Thymus (tissue), 14 donors: ENCODE measurements around the gene TRAPPC2. TPM values are rescaled to one million over a fixed set of nuclear protein-coding genes. Genes with fewer than 3 reads are reported as not detected.

Experiments
- DNase-seq, 9 donors: peaks; one replicate each; pipeline ENCODE4 v3.0.0-alpha.2; 2013; ENCODE audit warnings: low spot score in 9 of 9, low read depth in 6 of 9, missing footprints in 1 of 9
- H3K27ac ChIP-seq, 2 donors: one replicate each; pipeline ENCODE4 v1.5.1; 2013; ENCODE audit warnings: control low read depth in 1 of 2, low read depth in 1 of 2, low read length in 1 of 2, mild to moderate bottlenecking in 1 of 2, moderate library complexity in 1 of 2
- H3K27me3 ChIP-seq, 2 donors: one replicate each; pipeline ENCODE4 v1.5.1; 2013; ENCODE audit warnings: low read length in 1 of 2; ENCODE audit not compliant: control insufficient read depth in 2 of 2, insufficient read depth in 1 of 2
- H3K36me3 ChIP-seq, 2 donors: one replicate each; pipeline ENCODE4 v1.5.1; 2013; ENCODE audit warnings: low read length in 1 of 2, mild to moderate bottlenecking in 1 of 2, moderate library complexity in 1 of 2; ENCODE audit not compliant: control insufficient read depth in 2 of 2, insufficient read depth in 2 of 2
- H3K4me1 ChIP-seq, 2 donors: one replicate each; pipeline ENCODE4 v1.5.1; 2013; ENCODE audit warnings: low read length in 2 of 2; ENCODE audit not compliant: control insufficient read depth in 2 of 2, insufficient read depth in 2 of 2
- H3K4me3 ChIP-seq, 2 donors: one replicate each; pipeline ENCODE4 v1.5.1; 2013; ENCODE audit warnings: low read length in 2 of 2, control low read depth in 1 of 2, mild to moderate bottlenecking in 1 of 2
- H3K9me3 ChIP-seq, 2 donors: one replicate each; pipeline ENCODE4 v1.5.1; 2013; ENCODE audit warnings: low read length in 1 of 2, mild to moderate bottlenecking in 1 of 2; ENCODE audit not compliant: control insufficient read depth in 2 of 2, insufficient read depth in 1 of 2
- WGBS: extraction: QIAGEN DNeasy Blood & Tissue Kit; methylation state at CpG from one replicate; pipeline ENCODE4 v1.1.7; 2013; 5-methylcytosine and 5-hydroxymethylcytosine counted together
- long read RNA-seq, 10 donors: transcript quantifications; one replicate each; lab custom pipeline, GENCODE V29; 2026
- polyA plus RNA-seq: library from polyadenylated mRNA; stranded (reverse); fragments of 200-250 nt; gene quantifications from one replicate; pipeline ENCODE4 v1.2.3, GENCODE V29; 2013
- total RNA-seq: library from RNA; stranded (reverse); fragments of 120-200 nt; gene quantifications from one replicate; pipeline ENCODE4 v1.2.4, GENCODE V29; 2013
- donor health status: healthy.

TRAPPC2 gene
- 21.0 TPM for total RNA-seq
- 15.2 TPM for polyA plus RNA-seq
- long read RNA-seq, donor 1: 0 reads
- long read RNA-seq, donor 2, transcript TRAPPC2-201 (5 exons, 2,716 nt): major isoform, 6 of 14 reads
- long read RNA-seq, donor 2, partial matches to known transcripts: 7 of 14 reads
- long read RNA-seq, donor 2, other reads (novel, unspliced or antisense): 0 of 14 reads
- long read RNA-seq, donor 3, transcript TRAPPC2-201 (5 exons, 2,716 nt): major isoform, 7 of 8 reads
- long read RNA-seq, donor 3, partial matches to known transcripts: 0 of 8 reads
- long read RNA-seq, donor 3, other reads (novel, unspliced or antisense): 0 of 8 reads
- long read RNA-seq, donor 4, partial matches to known transcripts: 0 of 1 reads
- long read RNA-seq, donor 4, other reads (novel, unspliced or antisense): 0 of 1 reads
- long read RNA-seq, donor 5, partial matches to known transcripts: 37 of 39 reads
- long read RNA-seq, donor 5, other reads (novel, unspliced or antisense): 0 of 39 reads
- long read RNA-seq, donor 6, partial matches to known transcripts: 77 of 79 reads
- long read RNA-seq, donor 6, other reads (novel, unspliced or antisense): 0 of 79 reads
- long read RNA-seq, donor 7, partial matches to known transcripts: 0 of 2 reads
- long read RNA-seq, donor 7, other reads (novel, unspliced or antisense): 0 of 2 reads
- long read RNA-seq, donor 8, partial matches to known transcripts: 8 of 10 reads
- long read RNA-seq, donor 8, other reads (novel, unspliced or antisense): 0 of 10 reads
- long read RNA-seq, donor 9, partial matches to known transcripts: 35 of 40 reads
- long read RNA-seq, donor 9, other reads (novel, unspliced or antisense): 0 of 40 reads
- long read RNA-seq, donor 10, partial matches to known transcripts: 0 of 4 reads
- long read RNA-seq, donor 10, other reads (novel, unspliced or antisense): 0 of 4 reads

DNA sequence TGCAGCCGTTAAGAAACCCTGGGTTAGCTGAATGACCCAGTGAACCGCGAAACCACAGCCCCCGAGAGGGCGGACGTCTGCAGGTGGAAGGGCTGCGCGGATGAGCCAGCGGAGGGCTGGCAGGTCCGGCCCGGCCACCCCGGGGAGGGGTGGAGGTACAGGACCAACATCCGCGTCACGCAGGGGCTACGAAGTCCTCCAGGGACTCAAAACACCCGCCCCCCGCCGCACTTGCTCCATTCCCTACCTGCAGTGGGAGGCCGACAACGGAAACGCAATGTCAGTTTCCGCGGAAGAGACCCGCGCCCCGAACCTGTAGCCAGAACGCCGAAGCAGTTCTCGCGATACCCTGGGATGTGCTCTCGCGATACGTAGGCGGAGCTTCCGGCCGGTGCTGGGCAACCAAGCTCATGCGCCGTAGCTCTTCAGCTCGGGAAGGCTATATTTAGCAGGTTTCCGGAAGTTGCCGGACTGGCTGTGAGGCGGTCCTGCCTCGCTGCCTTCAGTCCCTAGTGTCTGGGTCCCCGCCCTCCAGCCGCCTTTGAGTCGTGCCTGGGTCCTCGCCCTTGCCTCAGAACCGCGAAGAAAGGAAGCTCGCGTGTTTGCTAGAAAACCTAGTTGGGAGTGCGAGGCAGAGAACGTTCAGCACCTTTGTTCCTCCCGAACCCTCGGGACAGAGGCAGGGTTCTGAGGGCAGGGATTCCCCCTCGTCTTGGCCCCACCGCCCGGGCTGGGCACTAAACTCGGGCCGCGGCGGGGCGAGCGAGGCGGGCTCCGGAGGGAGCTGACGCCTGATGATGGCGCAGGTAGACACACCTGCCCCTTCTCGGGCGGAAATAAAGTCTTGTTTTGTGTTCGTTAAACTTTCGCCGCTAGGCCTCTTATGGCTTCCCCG lies at the start of gene TRAPPC2, which contains the start of gene OFD1:
TRAPPC2 (minus strand) TSS at position 343 of the 895 bp plus-strand sequence. CDS start 14,657 bp downstream, outside the sequence.
OFD1 (plus strand) TSS at position 471 of the 895 bp plus-strand sequence; CDS start at position 795, 324 bp downstream.
- Histone ChIP-seq H3K27me3 (peaks cover 0 to 10% of the 10 kb centered on the region in 2 donors), H3K27ac (peak within 1 kb of the TSS; percentile 94 to 96), H3K9me3 (no peaks in the 10 kb centered on the region), H3K36me3 (peaks cover 0 to 2% of the 10 kb centered on the region in 2 donors), H3K4me3 (peak within 1 kb of the TSS; percentile 71 to 97), H3K4me1 (peaks cover 0 to 4% of the 10 kb centered on the region in 2 donors)
- peak; percentile 79 to 97 (median 86) for DNase-seq
- under 1% methylated on average over 75 of the region's 75 CpGs for WGBS

DNA sequence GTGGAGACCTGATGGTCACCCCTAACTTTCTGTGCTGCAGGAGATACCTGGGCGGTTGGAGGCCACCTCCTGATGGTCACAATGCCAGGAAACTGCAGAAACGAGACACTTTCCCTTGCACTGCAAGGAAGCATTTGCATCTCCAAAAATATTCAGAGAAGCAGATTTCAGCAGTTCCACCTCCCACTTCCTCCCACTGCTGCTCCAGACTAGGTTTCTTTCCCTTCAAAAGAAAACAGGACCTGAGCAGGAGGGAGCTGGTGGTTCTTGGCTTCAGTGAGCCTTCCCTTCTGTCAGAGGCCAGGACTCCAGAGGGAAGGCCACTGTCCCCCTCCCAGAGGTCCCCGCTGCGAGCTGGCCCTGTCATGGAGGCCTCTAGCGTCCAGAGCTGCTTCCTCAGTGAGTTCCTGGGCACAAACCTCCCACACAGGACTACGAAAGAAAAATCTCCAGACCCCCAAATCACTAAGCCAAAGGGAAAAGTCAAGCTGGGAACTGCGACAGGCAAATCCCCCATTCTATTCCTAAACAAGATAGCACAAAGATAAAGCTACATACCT lies 46.5 kb upstream of the TRAPPC2 start:
- Histone ChIP-seq H3K4me3 (no peak overlapping the region), H3K27ac (no peak overlapping the region), H3K9me3 (no peaks in the 10 kb centered on the region), H3K27me3 (no peaks in the 10 kb centered on the region), H3K4me1 (no peaks in the 10 kb centered on the region), H3K36me3 (peaks cover 0 to 4% of the 10 kb centered on the region in 2 donors)
- no peak for DNase-seq
- 89% methylated on average over 7 of the region's 7 CpGs for whole genome bisulfite sequencing

DNA sequence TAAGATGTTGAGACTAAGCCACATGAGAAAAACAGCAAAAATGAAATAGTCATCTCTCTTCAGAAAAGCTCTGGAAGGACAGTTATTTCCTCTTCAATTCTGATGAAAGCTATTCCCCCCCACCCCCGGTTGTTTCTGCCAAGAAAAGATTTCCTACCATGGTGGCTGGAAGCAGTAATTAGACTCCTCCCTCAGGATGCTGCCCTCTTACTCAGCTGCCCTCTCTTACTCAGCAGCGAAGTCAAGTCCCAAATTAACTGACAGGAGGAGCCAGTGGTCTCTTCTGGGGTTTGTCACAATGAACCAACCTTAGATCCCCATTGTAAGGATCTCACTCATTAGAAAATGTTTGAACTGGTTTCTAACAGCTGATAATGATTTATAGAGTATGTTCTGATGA lies 44.5 kb upstream of the TRAPPC2 start:
- 60% methylated on average over 2 of the region's 2 CpGs for WGBS
- Histone ChIP-seq H3K36me3 (peaks cover 0 to 11% of the 10 kb centered on the region in 2 donors), H3K27ac (no peak overlapping the region), H3K4me1 (no peaks in the 10 kb centered on the region), H3K9me3 (no peaks in the 10 kb centered on the region), H3K27me3 (no peaks in the 10 kb centered on the region), H3K4me3 (no peak overlapping the region)
- DNase-seq: no peak

DNA sequence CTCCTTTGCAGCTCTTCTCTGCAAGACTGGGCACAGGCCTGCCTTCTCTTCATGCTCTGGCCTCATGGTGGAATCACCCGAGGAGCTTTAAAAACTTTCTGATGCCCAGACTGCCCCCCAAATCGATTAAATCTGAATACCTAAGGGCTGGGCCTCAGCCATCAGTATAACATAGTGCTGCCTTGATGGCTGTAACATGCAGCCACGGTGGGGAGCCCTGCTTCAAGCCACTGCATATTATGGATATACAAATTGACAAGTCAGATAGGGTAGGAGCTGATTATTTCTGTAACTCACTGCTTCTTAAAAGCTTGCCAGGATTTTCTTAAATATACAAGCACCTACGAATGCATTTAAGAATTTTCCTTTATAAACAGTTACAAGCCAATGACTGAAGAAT lies 42.0 kb upstream of the TRAPPC2 start:
- Histone ChIP-seq H3K4me1 (no peaks in the 10 kb centered on the region), H3K27me3 (no peaks in the 10 kb centered on the region), H3K27ac (no peak overlapping the region), H3K36me3 (peaks cover 0 to 11% of the 10 kb centered on the region in 2 donors), H3K9me3 (no peaks in the 10 kb centered on the region), H3K4me3 (no peak overlapping the region)
- 93% methylated on average over 4 of the region's 4 CpGs for WGBS
- DNase-seq: no peak

DNA sequence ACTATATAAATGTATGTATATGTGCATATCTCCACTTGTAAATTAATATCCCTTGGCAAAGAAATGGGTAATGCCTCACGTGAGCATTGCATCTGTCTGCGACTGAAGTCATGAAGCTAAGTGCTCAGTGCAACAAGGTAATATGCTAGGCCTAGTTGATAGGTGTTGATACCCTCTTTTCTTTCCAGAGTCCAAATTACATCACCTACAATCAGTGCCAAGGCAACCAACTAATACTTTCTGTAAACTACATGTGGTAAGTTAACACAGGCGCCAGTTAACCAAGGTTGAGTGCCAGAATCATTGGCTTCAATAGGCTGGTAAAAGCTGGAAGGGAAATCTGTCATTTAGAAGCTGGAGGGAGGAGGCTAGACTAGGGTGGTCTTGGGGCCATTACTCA lies 41.4 kb upstream of the TRAPPC2 start:
- peaks cover 0 to 11% of the 10 kb centered on the region in 2 donors for H3K36me3 ChIP-seq
- H3K27ac ChIP-seq: no peak overlapping the region
- H3K9me3 ChIP-seq: no peaks in the 10 kb centered on the region
- no peaks in the 10 kb centered on the region for H3K27me3 ChIP-seq
- H3K4me1 ChIP-seq: no peaks in the 10 kb centered on the region
- 97% methylated on average over 3 of the region's 3 CpGs for WGBS
- DNase-seq: no peak
- no peak overlapping the region for H3K4me3 ChIP-seq

DNA sequence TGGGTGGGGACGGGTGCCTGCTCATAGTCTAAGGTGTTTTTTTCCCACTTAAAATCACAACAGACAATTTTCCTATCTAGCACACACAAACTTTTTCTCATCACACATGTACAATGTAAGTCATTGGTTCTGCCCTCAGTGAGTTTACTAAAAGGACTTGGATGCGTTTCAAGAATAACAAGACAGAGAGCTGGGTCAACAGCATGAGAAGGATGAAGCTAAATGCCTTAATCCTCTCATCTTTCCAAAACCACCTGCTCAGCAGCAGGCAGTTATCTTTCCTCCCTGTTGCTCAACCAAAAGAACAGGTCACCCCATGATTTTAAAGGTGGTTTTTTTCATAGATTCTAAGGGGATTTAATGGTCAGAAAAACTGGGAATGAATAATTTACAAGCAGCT lies 40.3 kb upstream of the TRAPPC2 start:
- Histone ChIP-seq H3K27me3 (no peaks in the 10 kb centered on the region), H3K4me3 (no peak overlapping the region), H3K4me1 (no peaks in the 10 kb centered on the region), H3K27ac (no peak overlapping the region), H3K9me3 (no peaks in the 10 kb centered on the region), H3K36me3 (peaks cover 4 to 18% of the 10 kb centered on the region in 2 donors)
- WGBS: 93% methylated on average over 2 of the region's 2 CpGs
- no peak for DNase-seq

DNA sequence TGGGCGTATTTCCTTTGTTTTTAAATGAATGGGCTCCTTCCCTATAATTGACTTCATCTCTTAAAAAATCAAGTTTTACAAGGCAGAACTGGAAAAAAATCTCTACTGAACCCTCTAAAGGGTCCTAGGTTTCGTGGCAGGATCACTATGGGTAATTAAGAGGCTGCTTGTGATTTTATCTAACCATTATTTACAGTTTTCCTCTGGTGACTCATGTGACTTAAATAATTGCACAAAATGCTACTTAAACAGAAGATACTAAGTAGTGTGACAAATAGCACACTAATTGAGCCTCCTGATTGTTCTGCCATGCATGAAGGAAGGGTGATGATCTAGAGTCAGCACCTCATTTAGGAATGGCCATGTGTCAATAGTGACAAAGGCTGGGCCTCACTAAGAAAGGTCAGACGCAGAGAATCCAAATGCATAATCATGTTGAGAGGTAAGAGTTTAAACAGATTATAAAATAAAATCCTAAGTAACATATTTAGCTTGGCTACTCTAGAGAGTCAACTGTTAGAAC lies 35.7 kb upstream of the TRAPPC2 start:
- Histone ChIP-seq H3K4me1 (no peaks in the 10 kb centered on the region), H3K27me3 (no peaks in the 10 kb centered on the region), H3K4me3 (no peak overlapping the region), H3K27ac (no peak overlapping the region), H3K9me3 (no peaks in the 10 kb centered on the region), H3K36me3 (peaks cover 17 to 48% of the 10 kb centered on the region in 2 donors)
- 97% methylated on average over 3 of the region's 3 CpGs for WGBS
- DNase-seq: no peak

DNA sequence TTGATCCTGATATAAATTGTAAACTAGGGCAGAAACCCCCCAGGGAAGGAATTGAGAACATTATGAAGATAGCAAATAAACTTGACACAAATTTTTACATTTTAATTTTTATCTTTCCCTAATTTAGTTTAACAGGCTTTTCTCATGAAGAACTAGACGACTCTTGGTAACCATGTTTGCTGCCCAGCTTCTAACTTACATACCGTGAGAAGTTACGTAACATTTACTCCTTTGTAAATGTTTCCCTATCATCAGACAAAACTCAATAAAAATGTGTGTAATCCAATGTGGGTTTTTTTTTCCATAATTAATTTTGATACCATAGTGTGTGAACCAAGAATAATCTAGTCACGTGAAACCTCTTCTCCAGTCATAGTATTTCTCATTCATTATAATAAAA lies 34.5 kb upstream of the TRAPPC2 start:
- no peak for DNase-seq
- Histone ChIP-seq H3K4me1 (no peaks in the 10 kb centered on the region), H3K9me3 (no peaks in the 10 kb centered on the region), H3K27ac (no peak overlapping the region), H3K27me3 (no peaks in the 10 kb centered on the region), H3K36me3 (peaks cover 17 to 49% of the 10 kb centered on the region in 2 donors), H3K4me3 (no peak overlapping the region)
- 98% methylated on average over 4 of the region's 4 CpGs for WGBS
